Measurements from ENCODE around the gene ZSCAN20.

The ZSCAN20 gene

GRCh38 chr1:33443705-33444180 lies 28.7 kb upstream of the ZSCAN20 start:
- DNase-seq, result no peak

- DNase-seq, result no peak
These were observed 27.3 kb upstream of the ZSCAN20 start for GRCh38 chr1:33445108-33445507.

DNA sequence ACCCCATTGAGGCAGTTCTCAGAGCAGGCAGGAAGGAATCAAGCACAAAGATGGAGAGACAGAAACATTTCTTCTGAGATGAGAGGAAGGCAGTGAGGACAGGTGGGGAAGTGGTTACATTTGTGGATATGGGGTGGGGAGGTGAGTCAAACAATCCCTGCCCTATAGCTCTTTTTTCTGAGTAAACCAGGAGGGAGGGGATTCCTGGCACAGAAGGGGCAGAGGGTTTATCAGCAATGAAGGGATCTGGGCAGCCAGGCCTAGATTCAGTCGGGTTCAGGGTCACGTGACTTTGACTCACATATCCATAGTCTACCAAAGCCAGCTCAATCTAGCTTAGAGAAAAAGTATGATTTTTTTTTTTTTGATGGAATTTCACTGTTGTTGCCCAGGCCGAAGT lies 25.9 kb upstream of the ZSCAN20 start:
- no peak for DNase-seq

- no peak for DNase-seq
These were observed 17.7 kb upstream of the ZSCAN20 start for GRCh38 chr1:33454646-33455282.

GRCh38 chr1:33455539-33456501 lies 16.6 kb upstream of the ZSCAN20 start:
- no peak for DNase-seq

GRCh38 chr1:33456502-33456886 lies 16.0 kb upstream of the ZSCAN20 start:
- DNase-seq, result no peak

GRCh38 chr1:33459691-33460090 lies 12.8 kb upstream of the ZSCAN20 start:
- DNase-seq, result no peak

- no peak for DNase-seq
These were observed 12.3 kb upstream of the ZSCAN20 start for GRCh38 chr1:33460144-33460543.

- no peak for DNase-seq
These were observed 11.4 kb upstream of the ZSCAN20 start for GRCh38 chr1:33460947-33461629.

GRCh38 chr1:33462405-33463164 lies 9.9 kb upstream of the ZSCAN20 start:
- no peak for DNase-seq

GRCh38 chr1:33464552-33464951 lies 7.9 kb upstream of the ZSCAN20 start:
- DNase-seq, result no peak

GRCh38 chr1:33465316-33465715 lies 7.1 kb upstream of the ZSCAN20 start:
- DNase-seq, result no peak

DNA sequence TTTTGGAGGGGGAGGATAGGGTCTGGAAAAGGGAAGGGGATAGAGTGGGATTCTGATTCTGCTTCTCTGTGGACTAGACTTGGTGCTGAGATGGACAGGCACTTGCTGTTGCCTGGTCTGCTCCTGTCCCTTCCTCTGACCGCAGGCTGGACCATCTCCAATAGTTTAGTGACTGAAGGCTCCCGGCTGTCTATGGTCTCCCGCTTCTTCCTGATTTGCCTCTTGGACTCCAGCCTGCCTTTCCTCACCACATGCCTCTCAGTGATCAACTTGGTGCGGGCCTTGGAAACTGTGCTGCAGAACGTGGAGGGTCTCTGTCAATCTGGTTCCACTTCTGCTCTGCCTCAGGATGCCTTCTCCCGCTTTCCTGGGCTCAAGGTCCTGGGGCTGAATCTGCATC lies 6.3 kb upstream of the ZSCAN20 start:
- no peak for DNase-seq

DNA sequence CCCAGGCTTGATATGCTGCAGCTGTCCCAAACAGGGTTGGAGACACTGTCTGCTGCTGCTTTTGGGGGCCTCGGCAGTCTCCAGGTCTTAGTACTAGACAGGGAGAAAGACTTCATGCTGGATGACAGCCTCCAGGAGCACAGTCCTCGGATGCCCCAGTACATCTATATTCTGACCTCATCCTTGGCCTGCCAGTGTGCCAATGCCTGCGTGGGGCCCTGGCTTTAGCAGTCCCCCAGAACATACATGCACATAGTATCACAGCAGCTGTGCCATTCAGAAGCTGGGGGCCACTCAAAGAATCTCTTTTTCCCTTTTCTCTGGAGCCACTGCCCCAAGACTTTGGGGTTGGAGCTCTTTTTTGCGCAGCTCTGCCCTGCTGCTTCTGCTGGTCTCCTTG lies 4.4 kb upstream of the ZSCAN20 start:
- no peak for DNase-seq

DNA sequence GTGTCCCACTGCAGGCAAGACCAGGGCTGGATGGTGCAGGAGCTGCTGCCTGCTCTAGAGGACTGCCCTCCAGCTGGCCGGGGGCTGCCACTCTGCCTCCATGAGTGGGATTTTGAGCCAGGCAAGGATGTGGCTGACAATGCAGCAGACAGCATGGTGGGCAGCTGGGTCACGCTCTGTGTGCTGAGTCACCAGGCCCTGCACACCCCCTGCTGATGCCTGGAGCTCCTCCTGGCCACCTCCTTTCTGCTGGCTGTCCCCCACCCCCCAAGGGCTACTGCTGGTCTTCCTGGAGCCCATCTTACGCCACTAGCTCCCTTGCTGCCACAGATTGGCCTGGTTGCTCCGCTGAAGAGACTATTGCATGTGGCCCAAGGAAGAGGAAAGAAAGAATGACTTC lies 3.9 kb upstream of the ZSCAN20 start:
- DNase-seq, result no peak

DNA sequence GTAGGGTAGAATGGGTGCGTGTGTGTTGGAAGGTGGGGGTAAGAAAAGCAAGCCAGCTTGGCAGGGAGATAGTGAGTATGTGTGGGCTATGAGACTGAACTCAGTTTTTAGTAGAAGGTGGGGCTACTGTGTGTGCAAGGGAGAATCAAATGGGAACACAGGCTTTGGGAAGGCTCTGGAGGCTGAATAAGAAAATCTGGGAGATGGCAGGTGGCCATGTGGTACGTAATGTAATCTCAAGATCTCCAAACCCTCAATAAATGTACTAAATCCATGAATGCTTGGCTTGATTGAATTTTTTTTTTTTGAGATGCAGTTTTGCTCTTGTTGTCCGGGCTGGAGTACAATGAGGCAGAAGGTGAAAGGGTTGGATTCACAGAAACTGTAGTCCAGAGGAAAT lies 3.5 kb upstream of the ZSCAN20 start:
- DNase-seq, result no peak

DNA sequence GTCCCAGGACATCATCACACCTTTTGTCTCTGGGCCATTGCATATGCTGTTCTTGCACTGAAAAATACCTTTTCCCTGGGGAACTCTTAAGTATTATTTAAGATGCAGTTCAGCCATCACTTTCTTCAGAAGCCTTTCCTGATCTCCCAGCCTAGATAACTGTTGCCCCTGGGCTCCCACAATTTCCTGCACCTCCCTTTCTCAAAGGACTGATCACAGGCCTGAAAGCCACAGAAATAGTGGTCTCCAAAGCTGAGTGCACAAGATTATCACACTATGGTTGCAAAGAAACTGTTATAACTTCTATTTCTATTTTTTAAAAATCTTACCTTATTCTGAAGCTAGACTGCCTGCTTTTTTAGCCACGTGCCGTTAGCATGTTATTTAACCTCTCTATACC lies 2.8 kb upstream of the ZSCAN20 start:
- DNase-seq, result no peak

DNA sequence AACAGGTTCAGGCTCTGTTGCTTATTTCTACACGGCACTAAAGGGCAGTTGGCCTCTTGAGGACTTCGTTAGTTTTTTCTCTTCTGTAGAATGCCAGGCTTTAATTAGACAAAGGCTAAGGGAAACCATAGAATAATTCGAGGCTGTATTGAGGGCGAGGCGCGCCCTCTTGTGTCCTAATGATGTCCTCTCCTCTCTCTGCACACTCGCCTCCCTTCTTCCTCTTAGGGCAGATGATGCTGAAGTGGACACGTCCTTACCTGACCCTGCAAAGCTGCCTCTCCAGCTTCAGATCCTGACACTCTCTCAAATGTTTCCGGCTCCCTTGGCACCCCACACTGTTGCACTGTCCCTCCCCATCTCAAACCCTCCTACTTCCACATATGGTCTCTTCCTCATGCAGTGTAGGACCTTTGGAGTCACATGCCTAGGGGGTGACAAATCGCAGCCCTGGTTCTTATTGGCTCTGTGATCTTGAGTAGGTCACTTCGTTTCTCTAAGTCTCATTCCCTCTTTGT lies 1.9 kb upstream of the ZSCAN20 start:
- no peak for DNase-seq

- no peak for DNase-seq
These were observed 1.0 kb upstream of the ZSCAN20 start for GRCh38 chr1:33471416-33471815.

- DNase-seq, result no peak
These were observed 1.5 kb downstream of the ZSCAN20 start for GRCh38 chr1:33473900-33474299.

GRCh38 chr1:33477451-33477850 lies 5.0 kb downstream of the ZSCAN20 start:
- no peak for DNase-seq

GRCh38 chr1:33482412-33482811 lies 10.0 kb downstream of the ZSCAN20 start:
- no peak for DNase-seq

GRCh38 chr1:33488624-33489023 lies 16.2 kb downstream of the ZSCAN20 start:
- DNase-seq, result no peak
